ENCODE data around the gene RCC2.

- TF ChIP-seq CTCF (IDR thresholded peaks at IDR 0.05; ENCODE audit: low read depth, low read length): no peak
- TF ChIP-seq POLR2A (IDR thresholded peaks at IDR 0.05; ENCODE audit: extremely low read depth, insufficient read length): no peak
- TF ChIP-seq MYC (IDR thresholded peaks at IDR 0.05; ENCODE audit: low read depth, low read length): no peak
- no peak for TF ChIP-seq MAX (IDR thresholded peaks at IDR 0.05; ENCODE audit: low read depth, low read length)
These were observed 2.5 kb upstream of the RCC2 start for GRCh38 chr1:17441993-17442357.

All from NB4 (cell line).